HepG2 (cell line): ENCODE measurements around the gene ACADVL. TPM values are rescaled to one million over a fixed set of nuclear protein-coding genes. Genes with fewer than 3 reads are reported as not detected.

Experiments
- GABPA ChIP-seq, 2 experiments: IDR thresholded peaks; 2 replicates each; pipeline ENCODE4 v1.6.1; 2011 to 2016; ENCODE audit warnings: low read depth in 2 of 2, low read length in 1 of 2, missing biosample characterization in 1 of 2, missing genetic modification characterization in 1 of 2
- NCOA2 ChIP-seq: sonication (generic); formaldehyde crosslinking; IDR thresholded peaks from 2 replicates; pipeline ENCODE4 v1.8.0; 2022; ENCODE audit warnings: inconsistent platforms
- RFXAP ChIP-seq: sonication (generic); formaldehyde crosslinking; IDR thresholded peaks from 2 replicates; pipeline ENCODE4 v1.4.0; 2020; ENCODE audit warnings: missing genetic modification reagents, borderline replicate concordance
- SIN3A ChIP-seq: IDR thresholded peaks from 2 replicates; pipeline ENCODE4 v1.6.1; 2011; ENCODE audit warnings: low read depth, mild to moderate bottlenecking, control low read depth, low read length, borderline replicate concordance
- THYN1 ChIP-seq: sonication (generic); formaldehyde crosslinking; IDR thresholded peaks from 2 replicates; pipeline ENCODE4 v1.8.1; 2023; ENCODE audit warnings: low read depth, mild to moderate bottlenecking, moderate library complexity, missing genetic modification reagents, borderline replicate concordance
- ZFP90 ChIP-seq: sonication (generic); formaldehyde crosslinking; IDR thresholded peaks from 2 replicates; pipeline ENCODE4 v1.8.0; 2022; ENCODE audit warnings: missing genetic modification reagents, mild to moderate bottlenecking, inconsistent platforms, borderline replicate concordance
- ZHX1 ChIP-seq: sonication (generic); formaldehyde crosslinking; IDR thresholded peaks from 2 replicates; pipeline ENCODE4 v1.8.1; 2022; ENCODE audit warnings: low read depth, mild to moderate bottlenecking, missing genetic modification reagents
- ZNF124 ChIP-seq: sonication (generic); formaldehyde crosslinking; IDR thresholded peaks from 2 replicates; pipeline ENCODE4 v1.4.0; 2020; ENCODE audit warnings: missing genetic modification reagents
- ZNF18 ChIP-seq: sonication (generic); formaldehyde crosslinking; IDR thresholded peaks from 2 replicates; pipeline ENCODE4 v1.8.0; 2022; ENCODE audit warnings: mild to moderate bottlenecking, missing genetic modification reagents; ENCODE audit not compliant: insufficient replicate concordance
- ZNF232 ChIP-seq: sonication (generic); formaldehyde crosslinking; IDR thresholded peaks from 2 replicates; pipeline ENCODE4 v1.4.0; 2020; ENCODE audit warnings: missing genetic modification reagents, borderline replicate concordance
- ZNF574 ChIP-seq: sonication (generic); formaldehyde crosslinking; IDR thresholded peaks from 2 replicates; pipeline ENCODE4 v1.4.0; 2020; ENCODE audit warnings: missing genetic modification reagents
- polyA plus RNA-seq, 8 experiments: library from polyadenylated mRNA; depleted of rRNA in 3 of 8; stranded (reverse) in 7 of 8; unstranded in 1 of 8; fragments of >200 nt; fragmentation: Illumina TruSeq in 4 of 8; extraction: Trizol in 4 of 8; gene quantifications; 2 replicates each; pipeline versions ENCODE4 v1.2.1 to v1.2.3, GENCODE V29; 2011 to 2016; ENCODE audit warnings: low read depth in 4 of 8, missing spikeins in 1 of 8, mixed read lengths in 1 of 8; ENCODE audit not compliant: insufficient read depth in 1 of 8
- total RNA-seq, 5 experiments: library from RNA; depleted of rRNA; stranded (reverse); fragments of >200 nt; fragmentation: Illumina TruSeq; extraction: Trizol; gene quantifications; 2 replicates each; pipeline ENCODE4 v1.2.3, GENCODE V29; 2016; ENCODE audit warnings: low read depth in 1 of 5
- TF ChIP-seq, protein P1 (sequence below): sonication (generic); formaldehyde crosslinking; IDR thresholded peaks from 2 replicates; pipeline ENCODE4 v1.8.1; 2023; ENCODE audit warnings: missing genetic modification reagents, mild to moderate bottlenecking, borderline replicate concordance
- TF ChIP-seq, protein P2 (sequence below): sonication (generic); formaldehyde crosslinking; IDR thresholded peaks from 2 replicates; pipeline ENCODE4 v1.4.0; 2020; ENCODE audit warnings: missing genetic modification reagents; ENCODE audit errors: not compliant biosample characterization
- TF ChIP-seq, protein P3 (sequence below), 2 experiments: sonication (generic) in 1 of 2; formaldehyde crosslinking in 1 of 2; IDR thresholded peaks; 2 replicates each; pipeline versions ENCODE4 v1.5.1 to v1.6.1; 2011 to 2020; ENCODE audit warnings: borderline replicate concordance in 1 of 2, low read depth in 1 of 2, low read length in 1 of 2, mild to moderate bottlenecking in 1 of 2, missing genetic modification reagents in 1 of 2, moderate library complexity in 1 of 2

Gene ACADVL
- total and polyA plus RNA-seq, 2 of the 13 experiments (the other 11 are each of a cell fraction or from before 2014, with no cell fraction given) = 219 to 412 TPM

- TF ChIP-seq ZHX1 (no peak), ZNF124 (CRISPR knock-in tag) (0 out of 2 replicates have a peak, but pooled peaks have one; percentile 45), GABPA (IDR thresholded peaks at IDR 0.05; ENCODE audit: low read depth, low read length) (no peak), GABPA (CRISPR knock-in tag; IDR thresholded peaks at IDR 0.05; ENCODE audit: low read depth) (peak; percentile 55), ZNF18 (CRISPR knock-in tag) (peak; percentile 22), ZFP90 (0 out of 2 replicates have a peak, but pooled peaks have one; percentile 68), ZNF232 (no peak), SIN3A (peak; percentile 19; the same call in 1 of the 2 replicates), ZNF574 (CRISPR knock-in tag) (peak; percentile 59; the same call in 1 of the 2 replicates), NCOA2 (0 out of 2 replicates have a peak, but pooled peaks have one; percentile 2), THYN1 (CRISPR knock-in tag) (no peak), RFXAP (no peak; the same call in none of the 2 replicates)
- TF ChIP-seq, protein P1, sequence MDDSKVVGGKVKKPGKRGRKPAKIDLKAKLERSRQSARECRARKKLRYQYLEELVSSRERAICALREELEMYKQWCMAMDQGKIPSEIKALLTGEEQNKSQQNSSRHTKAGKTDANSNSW = no peak
- TF ChIP-seq, protein P2, sequence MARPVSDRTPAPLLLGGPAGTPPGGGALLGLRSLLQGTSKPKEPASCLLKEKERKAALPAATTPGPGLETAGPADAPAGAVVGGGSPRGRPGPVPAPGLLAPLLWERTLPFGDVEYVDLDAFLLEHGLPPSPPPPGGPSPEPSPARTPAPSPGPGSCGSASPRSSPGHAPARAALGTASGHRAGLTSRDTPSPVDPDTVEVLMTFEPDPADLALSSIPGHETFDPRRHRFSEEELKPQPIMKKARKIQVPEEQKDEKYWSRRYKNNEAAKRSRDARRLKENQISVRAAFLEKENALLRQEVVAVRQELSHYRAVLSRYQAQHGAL (CRISPR knock-in tag) = peak; percentile 49
- TF ChIP-seq, protein P3, sequence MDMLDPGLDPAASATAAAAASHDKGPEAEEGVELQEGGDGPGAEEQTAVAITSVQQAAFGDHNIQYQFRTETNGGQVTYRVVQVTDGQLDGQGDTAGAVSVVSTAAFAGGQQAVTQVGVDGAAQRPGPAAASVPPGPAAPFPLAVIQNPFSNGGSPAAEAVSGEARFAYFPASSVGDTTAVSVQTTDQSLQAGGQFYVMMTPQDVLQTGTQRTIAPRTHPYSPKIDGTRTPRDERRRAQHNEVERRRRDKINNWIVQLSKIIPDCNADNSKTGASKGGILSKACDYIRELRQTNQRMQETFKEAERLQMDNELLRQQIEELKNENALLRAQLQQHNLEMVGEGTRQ (IDR thresholded peaks at IDR 0.05; ENCODE audit: low read depth, low read length) = 0 out of 2 replicates have a peak, but pooled peaks have one; percentile 11
- TF ChIP-seq, protein P3 (CRISPR knock-in tag; IDR thresholded peaks at IDR 0.05; ENCODE audit: borderline replicate concordance) = no peak; the same call in 1 of the 2 replicates
These were observed 5.2 kb upstream of the ACADVL start (continued) for GRCh38 chr17:7214300-7215135.
